NCI-H2081 treated with DMSO at 0.1 percent for 48 hours (cell line): ENCODE data around the gene STYXL1.

ENCODE experiments used
- DNase-seq: peaks from one replicate; lab custom pipeline; 2025; lab: John Stamatoyannopoulos, UW

STYXL1 gene

GRCh38 chr7:75980430-75981202 is 67.2 kb downstream of the STYXL1 start:
- DNase-seq: no peak

- no peak for DNase-seq
These were observed 67.9 kb downstream of the STYXL1 start for GRCh38 chr7:75979759-75980429.

DNA sequence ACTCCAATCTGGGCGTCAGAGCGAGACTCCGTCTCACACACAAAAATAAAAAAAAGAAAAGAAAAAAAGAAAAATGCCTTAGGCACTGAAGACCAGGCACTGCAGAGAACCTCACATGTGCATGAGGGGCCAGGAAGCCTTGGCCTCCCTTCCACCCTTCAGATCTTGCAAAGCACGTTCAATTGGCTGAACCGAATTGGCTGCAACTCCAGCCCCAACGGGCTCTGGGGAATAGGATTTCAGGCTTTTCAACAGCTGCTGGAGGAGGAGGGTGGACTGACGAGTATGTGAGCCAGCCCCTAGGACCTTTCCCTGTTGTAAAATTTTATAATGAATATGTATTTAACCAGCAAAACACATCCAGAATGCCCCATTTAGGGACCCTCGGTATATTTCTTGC is 70.1 kb downstream of the STYXL1 start:
- no peak for DNase-seq

DNA sequence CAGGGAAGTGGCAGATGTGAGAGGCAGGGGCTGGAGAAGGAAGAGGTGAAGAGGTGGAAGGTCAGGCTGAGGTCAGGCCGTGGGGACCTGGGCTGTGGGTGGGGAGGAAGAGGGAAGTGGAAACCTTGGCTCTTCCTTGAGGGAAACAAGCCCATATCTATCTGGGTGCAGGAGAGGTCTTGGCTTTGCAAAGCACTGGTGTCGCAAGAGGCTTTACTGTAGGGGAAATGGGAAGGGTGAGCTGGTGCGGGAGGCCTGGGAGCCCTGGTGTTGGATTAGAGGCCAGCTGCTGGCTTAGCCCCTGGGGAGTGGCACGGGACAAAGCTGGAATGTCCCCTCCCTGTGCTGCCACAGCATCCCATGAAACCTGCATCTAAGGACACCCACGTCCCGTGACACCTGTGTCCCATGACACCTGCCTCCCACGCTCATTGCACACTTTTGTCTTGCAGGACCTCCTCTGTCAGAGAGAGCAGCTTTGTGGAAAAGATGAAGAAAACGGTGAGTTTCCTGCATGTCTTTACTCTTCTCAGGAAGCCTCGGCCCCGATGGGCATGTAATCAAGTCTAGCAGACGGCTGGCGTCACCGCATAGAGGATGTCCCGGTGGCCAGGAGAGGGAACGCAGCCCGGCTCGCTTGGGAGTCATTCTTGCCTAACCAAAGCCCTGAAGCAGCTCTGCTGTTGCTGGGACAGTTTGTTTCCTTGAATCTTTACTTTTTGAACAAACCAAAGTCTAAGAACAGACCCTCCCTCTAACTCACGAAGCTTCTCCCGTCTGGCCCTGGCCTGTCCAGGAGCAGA is 75.6 kb downstream of the STYXL1 start:
- no peak for DNase-seq

DNA sequence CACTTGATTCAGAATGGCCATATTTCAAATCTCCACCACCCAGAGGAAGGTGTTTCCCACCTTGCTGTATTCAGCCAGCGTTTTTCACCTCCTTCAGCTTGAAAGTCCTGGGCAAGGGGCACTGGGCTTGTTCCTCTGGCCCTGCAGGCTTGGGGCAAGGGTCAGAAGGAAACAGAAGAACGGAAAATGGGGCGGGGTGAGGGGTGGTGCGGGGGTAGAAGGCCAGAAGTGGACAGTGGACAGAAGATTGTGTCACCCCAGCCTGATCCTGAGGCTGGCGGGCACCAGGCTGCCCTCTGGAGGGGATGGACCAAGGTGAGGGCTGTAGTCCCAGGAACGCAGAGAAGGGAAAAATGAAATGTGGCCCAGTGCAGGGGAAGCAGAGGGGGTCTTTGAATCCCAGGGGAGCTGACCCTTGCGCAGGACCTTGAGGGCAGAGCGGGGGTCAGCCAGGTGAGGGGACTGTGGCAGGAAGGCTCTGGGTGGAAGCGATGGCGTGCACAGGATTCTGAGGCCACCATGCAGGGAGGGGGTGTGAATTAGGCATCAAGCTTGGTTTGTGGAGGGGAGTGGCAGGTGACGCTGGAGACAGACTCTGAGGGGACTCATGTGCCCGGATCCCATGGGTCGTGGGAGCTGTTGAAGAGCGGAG is 76.4 kb downstream of the STYXL1 start:
- no peak for DNase-seq

GRCh38 chr7:75969704-75970498 is 77.9 kb downstream of the STYXL1 start:
- no peak for DNase-seq

- no peak for DNase-seq
These were observed 78.6 kb downstream of the STYXL1 start for GRCh38 chr7:75969182-75969581.

DNA sequence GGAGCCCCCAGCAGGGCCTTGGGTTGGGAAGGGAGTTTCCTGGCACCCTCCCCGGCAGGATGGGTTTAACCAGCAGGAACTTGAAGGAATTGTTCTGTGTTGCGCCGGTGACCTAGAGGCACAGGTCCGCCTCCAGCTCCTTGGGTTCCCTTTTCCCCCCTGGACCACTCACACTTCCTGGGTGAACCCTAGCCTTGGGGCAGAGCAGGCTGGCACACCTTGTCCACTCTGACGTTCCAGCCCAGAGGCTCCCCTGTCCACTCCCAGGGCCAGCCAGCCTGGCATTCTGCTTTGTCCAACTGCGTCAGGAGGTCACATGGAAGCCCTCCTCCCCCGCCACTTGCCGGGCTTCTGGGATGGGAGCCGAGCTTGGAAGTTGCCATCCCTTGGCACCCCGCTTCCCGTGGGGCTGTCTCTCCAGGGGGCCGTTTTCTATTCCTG is 79.2 kb downstream of the STYXL1 start:
- no peak for DNase-seq

- DNase-seq: no peak
These were observed 79.8 kb downstream of the STYXL1 start for GRCh38 chr7:75968012-75968411.

GRCh38 chr7:75967487-75967997 is 80.3 kb downstream of the STYXL1 start:
- DNase-seq: no peak

- no peak for DNase-seq
These were observed 80.7 kb downstream of the STYXL1 start for GRCh38 chr7:75967055-75967454.

DNA sequence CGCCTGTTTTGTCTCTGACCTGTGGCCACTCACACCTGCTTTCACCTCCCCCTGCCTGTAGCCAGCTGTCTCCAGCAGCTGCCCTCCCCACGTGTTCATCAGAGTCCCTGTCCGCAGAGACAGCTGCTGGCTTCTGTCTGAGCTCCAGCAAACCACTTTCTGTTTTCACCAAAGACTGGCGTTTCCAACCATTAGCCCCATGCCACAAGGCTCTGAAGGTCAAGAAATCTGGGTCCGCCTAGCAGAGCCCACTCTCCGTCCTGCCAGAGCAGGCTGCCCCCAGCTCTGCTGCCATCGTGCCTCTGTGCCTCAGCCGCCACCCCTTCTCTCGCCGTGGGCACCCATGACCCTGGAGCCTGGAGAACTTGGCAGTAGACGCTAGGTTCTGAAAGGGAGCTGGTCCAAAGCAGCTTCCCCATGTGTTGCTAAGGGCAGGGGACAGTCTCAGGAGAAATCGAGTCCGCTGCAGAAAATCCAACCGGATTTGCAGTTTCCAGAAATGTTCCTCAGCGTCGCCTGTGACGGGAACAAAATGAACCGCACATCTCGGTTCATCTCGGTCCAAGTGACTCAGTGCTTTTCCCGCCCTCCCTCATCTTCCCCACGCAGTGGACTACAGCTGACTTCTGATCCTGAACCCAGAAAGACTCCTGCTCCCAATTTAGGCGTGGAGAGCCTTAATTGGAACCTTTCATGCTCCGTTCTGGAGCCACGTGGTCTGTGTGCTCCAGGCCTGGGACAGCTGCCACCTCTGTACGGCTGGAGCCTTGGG is 81.4 kb downstream of the STYXL1 start:
- no peak for DNase-seq

- DNase-seq: no peak
These were observed 82.2 kb downstream of the STYXL1 start for GRCh38 chr7:75965617-75966016.

- DNase-seq: no peak
These were observed 84.3 kb downstream of the STYXL1 start for GRCh38 chr7:75963381-75963995.

DNA sequence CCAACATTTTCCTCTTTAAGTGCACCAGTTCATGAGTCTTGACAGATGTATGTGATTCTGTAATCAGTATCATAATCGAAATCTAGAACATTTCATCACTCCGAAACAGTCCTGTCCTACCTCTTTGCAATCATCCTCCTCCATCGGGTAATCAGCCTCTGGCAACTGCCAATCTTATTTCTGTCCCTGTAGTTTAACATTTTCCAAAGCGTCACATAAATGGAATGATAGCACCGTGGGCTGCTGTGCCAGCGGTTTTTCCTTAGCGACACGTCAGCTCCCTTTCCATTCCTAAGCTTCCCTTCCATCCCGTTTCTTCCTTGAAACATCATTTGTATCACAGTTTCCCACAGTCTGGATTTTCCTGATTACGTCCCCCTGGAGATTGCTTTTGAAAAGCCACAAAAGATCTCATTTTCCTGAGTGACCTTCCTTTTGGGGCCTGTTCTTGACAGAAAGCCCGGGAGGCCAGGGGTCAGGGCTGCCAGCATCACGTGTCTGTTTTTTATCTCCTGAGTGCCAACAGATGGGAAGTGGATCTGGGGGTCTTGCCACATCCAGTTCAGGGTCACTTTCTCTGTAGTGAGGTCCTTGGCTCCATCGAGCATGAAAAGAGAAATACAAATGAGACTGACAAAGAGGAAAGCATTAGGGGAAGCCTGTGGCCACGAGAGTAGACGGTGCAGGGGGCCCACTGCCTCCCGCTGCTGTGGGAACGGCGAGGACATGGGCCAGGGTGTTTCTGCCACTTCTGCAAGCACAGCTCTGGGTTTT is 85.0 kb downstream of the STYXL1 start:
- no peak for DNase-seq

- DNase-seq: no peak
These were observed 86.6 kb downstream of the STYXL1 start for GRCh38 chr7:75961218-75961617.

- DNase-seq: no peak
These were observed 87.4 kb downstream of the STYXL1 start for GRCh38 chr7:75960372-75960771.

DNA sequence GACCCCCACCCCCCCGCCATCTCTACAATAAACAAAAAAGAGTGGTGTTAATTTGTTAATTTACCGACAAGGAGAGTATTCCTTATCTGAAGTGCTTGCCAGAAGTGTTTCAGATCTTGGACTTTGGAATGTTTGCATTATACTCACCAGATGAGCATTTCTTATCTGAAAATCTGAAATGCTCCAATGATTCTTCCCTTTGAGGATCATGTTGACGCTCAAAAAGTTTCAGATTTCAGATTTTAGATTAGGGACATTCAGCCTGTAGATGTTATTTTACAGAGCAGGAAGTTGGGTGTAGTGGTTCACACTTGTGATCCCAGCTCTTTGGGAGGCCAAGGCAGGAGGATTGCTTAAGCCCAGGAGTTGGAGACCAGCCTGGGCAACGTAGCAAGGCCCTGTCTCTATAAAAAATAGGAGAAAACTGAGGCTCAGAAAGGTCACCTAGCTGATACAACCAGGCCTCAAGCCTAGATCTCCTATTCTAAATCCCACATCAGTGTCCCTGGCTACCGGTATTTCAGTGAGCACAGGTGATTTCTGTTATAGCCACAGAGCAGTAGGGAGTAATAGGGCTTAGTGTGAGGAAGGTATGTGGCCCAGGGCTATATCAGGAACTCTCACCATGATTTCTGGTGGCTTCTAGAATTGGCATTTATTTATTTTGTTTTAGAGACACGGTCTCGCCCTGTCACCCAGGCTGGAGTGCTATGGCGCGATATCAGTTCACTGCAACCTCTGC is 88.8 kb downstream of the STYXL1 start:
- DNase-seq: no peak
